DOHH2 (cell line): Measurements from ENCODE around the gene SBK3.

Experiments used
- EZH2phosphoT487 ChIP-seq: fragments of 200-600 bp; sonication (generic); IDR thresholded peaks from 2 replicates; pipeline ENCODE4 v1.6.1; 2017; ENCODE audit warnings: borderline replicate concordance, mild to moderate bottlenecking, antibody characterized with exemption, low read length, moderate library complexity, mixed read lengths
- TF ChIP-seq, protein P1 (sequence below): fragments of 200-600 bp; sonication (generic); IDR thresholded peaks from one replicate; pipeline ENCODE4 v1.5.1; 2014; ENCODE audit warnings: antibody characterized with exemption, mild to moderate bottlenecking, low read depth, low read length; ENCODE audit not compliant: poor library complexity, severe bottlenecking

DNA sequence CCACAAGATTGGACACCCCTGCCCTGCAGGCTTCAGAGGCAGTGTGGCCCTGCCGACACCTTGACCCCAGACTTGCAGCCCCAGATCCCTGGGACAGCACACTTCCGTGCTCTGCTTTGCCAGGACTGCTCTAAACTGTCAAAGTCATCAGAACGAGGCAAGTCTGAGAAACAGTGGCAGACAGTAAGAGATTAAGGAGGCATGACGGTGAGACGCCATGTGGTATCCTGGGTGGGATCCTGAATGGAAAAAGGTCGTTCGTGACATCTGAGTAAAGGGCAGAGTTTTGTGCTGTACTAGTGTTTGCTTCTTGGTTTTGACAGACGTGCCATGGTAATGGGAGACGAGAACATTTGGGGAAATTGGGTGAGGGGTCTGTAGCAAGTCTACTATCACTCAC lies 21.5 kb upstream of the SBK3 start:
- TF ChIP-seq, protein P1, sequence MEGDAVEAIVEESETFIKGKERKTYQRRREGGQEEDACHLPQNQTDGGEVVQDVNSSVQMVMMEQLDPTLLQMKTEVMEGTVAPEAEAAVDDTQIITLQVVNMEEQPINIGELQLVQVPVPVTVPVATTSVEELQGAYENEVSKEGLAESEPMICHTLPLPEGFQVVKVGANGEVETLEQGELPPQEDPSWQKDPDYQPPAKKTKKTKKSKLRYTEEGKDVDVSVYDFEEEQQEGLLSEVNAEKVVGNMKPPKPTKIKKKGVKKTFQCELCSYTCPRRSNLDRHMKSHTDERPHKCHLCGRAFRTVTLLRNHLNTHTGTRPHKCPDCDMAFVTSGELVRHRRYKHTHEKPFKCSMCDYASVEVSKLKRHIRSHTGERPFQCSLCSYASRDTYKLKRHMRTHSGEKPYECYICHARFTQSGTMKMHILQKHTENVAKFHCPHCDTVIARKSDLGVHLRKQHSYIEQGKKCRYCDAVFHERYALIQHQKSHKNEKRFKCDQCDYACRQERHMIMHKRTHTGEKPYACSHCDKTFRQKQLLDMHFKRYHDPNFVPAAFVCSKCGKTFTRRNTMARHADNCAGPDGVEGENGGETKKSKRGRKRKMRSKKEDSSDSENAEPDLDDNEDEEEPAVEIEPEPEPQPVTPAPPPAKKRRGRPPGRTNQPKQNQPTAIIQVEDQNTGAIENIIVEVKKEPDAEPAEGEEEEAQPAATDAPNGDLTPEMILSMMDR: no peak
- no peak for TF ChIP-seq EZH2phosphoT487
